H9 (cell line): ENCODE data around the gene NANOS3. TPM values are rescaled to one million over a fixed set of nuclear protein-coding genes. Genes with fewer than 3 reads are reported as not detected.

Source experiments
- DNase-seq: peaks from one replicate; pipeline ENCODE4 v3.0.0-alpha.2; 2017
- H2AFZ ChIP-seq: one replicate; pipeline ENCODE4 v1.6.1; 2013; ENCODE audit warnings: mild to moderate bottlenecking, low read length, control low read depth, moderate library complexity
- H2AK5ac ChIP-seq: 2 replicates; pipeline ENCODE4 v1.6.1; 2013; ENCODE audit warnings: low read length, control low read depth, mixed read lengths; ENCODE audit not compliant: insufficient read length
- H2BK120ac ChIP-seq: one replicate; pipeline ENCODE4 v1.6.1; 2013; ENCODE audit warnings: low read depth, mild to moderate bottlenecking, low read length, control low read depth, inconsistent platforms; ENCODE audit not compliant: poor library complexity, severe bottlenecking
- H2BK12ac ChIP-seq: 2 replicates; pipeline ENCODE4 v1.6.1; 2013; ENCODE audit warnings: low read length, control low read depth, mixed read lengths, low read depth; ENCODE audit not compliant: insufficient read length
- H2BK15ac ChIP-seq: 2 replicates; pipeline ENCODE4 v1.6.1; 2013; ENCODE audit warnings: low read depth, low read length, control low read depth
- H2BK20ac ChIP-seq: one replicate; pipeline ENCODE4 v1.6.1; 2013; ENCODE audit warnings: low read depth, mild to moderate bottlenecking, low read length, control low read depth, inconsistent platforms; ENCODE audit not compliant: poor library complexity, severe bottlenecking
- H2BK5ac ChIP-seq: 2 replicates; pipeline ENCODE4 v1.6.1; 2013; ENCODE audit warnings: low read length, control low read depth, mixed read lengths; ENCODE audit not compliant: insufficient read length
- H3K14ac ChIP-seq: 2 replicates; pipeline ENCODE4 v1.6.1; 2013; ENCODE audit warnings: low read length, control low read depth; ENCODE audit not compliant: insufficient read depth
- H3K18ac ChIP-seq: 2 replicates; pipeline ENCODE4 v1.6.1; 2013; ENCODE audit warnings: low read depth, mild to moderate bottlenecking, mixed read lengths, low read length, control low read depth; ENCODE audit not compliant: insufficient read length
- H3K23ac ChIP-seq: 2 replicates; pipeline ENCODE4 v1.6.1; 2013; ENCODE audit warnings: low read length, control low read depth, mixed read lengths, low read depth; ENCODE audit not compliant: insufficient read length
- H3K23me2 ChIP-seq: 2 replicates; pipeline ENCODE4 v1.6.1; 2013; ENCODE audit warnings: low read depth, mild to moderate bottlenecking, mixed read lengths, low read length, control low read depth; ENCODE audit not compliant: insufficient read length, poor library complexity, severe bottlenecking
- H3K27ac ChIP-seq: 2 replicates; pipeline ENCODE4 v1.5.1; 2013; ENCODE audit warnings: low read length, control low read depth, mixed read lengths, low read depth; ENCODE audit not compliant: insufficient read length
- H3K27me3 ChIP-seq: 2 replicates; pipeline ENCODE4 v1.6.1; 2013; ENCODE audit warnings: low read length, control low read depth, inconsistent platforms; ENCODE audit not compliant: insufficient read depth
- H3K4ac ChIP-seq: 2 replicates; pipeline ENCODE4 v1.6.1; 2013; ENCODE audit warnings: low read depth, mild to moderate bottlenecking, control low read depth, inconsistent platforms, low read length, moderate library complexity
- H3K4me1 ChIP-seq: 2 replicates; pipeline ENCODE4 v1.6.1; 2013; ENCODE audit warnings: low read length, control low read depth, inconsistent platforms; ENCODE audit not compliant: insufficient read depth
- H3K4me2 ChIP-seq: 2 replicates; pipeline ENCODE4 v1.6.1; 2013; ENCODE audit warnings: low read length, control low read depth, mixed read lengths; ENCODE audit not compliant: insufficient read length, insufficient read depth
- H3K56ac ChIP-seq: 2 replicates; pipeline ENCODE4 v1.6.1; 2013; ENCODE audit warnings: low read depth, mild to moderate bottlenecking, mixed read lengths, low read length, control low read depth; ENCODE audit not compliant: insufficient read length
- H3K79me1 ChIP-seq: 2 replicates; pipeline ENCODE4 v1.6.1; 2013; ENCODE audit warnings: low read depth, mild to moderate bottlenecking, moderate library complexity, low read length, control low read depth, inconsistent platforms; ENCODE audit not compliant: insufficient read depth, poor library complexity, severe bottlenecking
- H3K79me2 ChIP-seq: 2 replicates; pipeline ENCODE4 v1.6.1; 2013; ENCODE audit warnings: low read length, control low read depth, inconsistent platforms; ENCODE audit not compliant: insufficient read depth
- H3K9ac ChIP-seq: 2 replicates; pipeline ENCODE4 v1.6.1; 2013; ENCODE audit warnings: low read length, control low read depth, mixed read lengths; ENCODE audit not compliant: insufficient read length; ENCODE audit errors: extremely low read depth
- H3K9me3 ChIP-seq: one replicate; pipeline ENCODE4 v1.6.1; 2013; ENCODE audit warnings: low read depth, low read length, inconsistent platforms; ENCODE audit not compliant: control insufficient read depth
- H3T11ph ChIP-seq: one replicate; pipeline ENCODE4 v1.6.1; 2013; ENCODE audit warnings: mild to moderate bottlenecking, low read length, control low read depth, inconsistent platforms
- H4K20me1 ChIP-seq: one replicate; pipeline ENCODE4 v1.6.1; 2013; ENCODE audit not compliant: control insufficient read depth, insufficient read length, insufficient read depth
- H4K5ac ChIP-seq: 2 replicates; pipeline ENCODE4 v1.6.1; 2013; ENCODE audit warnings: low read depth, mild to moderate bottlenecking, mixed read lengths, low read length, control low read depth; ENCODE audit not compliant: insufficient read length
- H4K8ac ChIP-seq: replicated peaks from 2 replicates; pipeline ENCODE4 v1.6.1; 2013; ENCODE audit warnings: low read length, control low read depth, mixed read lengths, low read depth; ENCODE audit not compliant: insufficient read length
- H4K91ac ChIP-seq: 2 replicates; pipeline ENCODE4 v1.6.1; 2013; ENCODE audit warnings: low read depth, mild to moderate bottlenecking, moderate library complexity, mixed read lengths, low read length, control low read depth; ENCODE audit not compliant: insufficient read length
- H3K27ac Mint-ChIP-seq, 3 experiments: 2 replicates in 2 of 3; 3 replicates in 1 of 3; pipeline ENCODE4 v1.8.0; 2020 to 2021; ENCODE audit warnings: mixed read lengths in 3 of 3, mild to moderate bottlenecking in 1 of 3, moderate library complexity in 1 of 3
- H3K27me3 Mint-ChIP-seq: 2 replicates; pipeline ENCODE4 v1.8.0; 2021; ENCODE audit warnings: low read depth, mild to moderate bottlenecking, moderate library complexity, mixed read lengths
- H3K36me3 Mint-ChIP-seq, 3 experiments: 2 replicates in 2 of 3; 3 replicates in 1 of 3; pipeline ENCODE4 v1.8.0; 2020 to 2021; ENCODE audit warnings: low read depth in 3 of 3, mixed read lengths in 3 of 3; ENCODE audit not compliant: insufficient read depth in 1 of 3
- H3K4me1 Mint-ChIP-seq, 2 experiments: 2 replicates each; pipeline ENCODE4 v1.8.0; 2020; ENCODE audit warnings: mixed read lengths in 2 of 2
- H3K4me3 Mint-ChIP-seq, 2 experiments: 2 replicates in 1 of 2; 3 replicates in 1 of 2; pipeline ENCODE4 v1.8.0; 2020 to 2021; ENCODE audit warnings: mild to moderate bottlenecking in 2 of 2, mixed read lengths in 2 of 2, moderate library complexity in 1 of 2
- H3K9me3 Mint-ChIP-seq, 2 experiments: 2 replicates in 1 of 2; 3 replicates in 1 of 2; pipeline ENCODE4 v1.8.0; 2020; ENCODE audit warnings: mild to moderate bottlenecking in 2 of 2, mixed read lengths in 2 of 2, moderate library complexity in 1 of 2
- CTCF ChIP-seq: fragments of 200-600 bp; sonication (generic); conservative IDR thresholded peaks from 3 replicates; pipeline ENCODE4 v1.8.0; 2021; ENCODE audit warnings: antibody characterized with exemption, mild to moderate bottlenecking
- WGBS: extraction: QIAGEN DNeasy Blood & Tissue Kit; methylation state at CpG from one replicate; pipeline ENCODE4 v1.1.7; 2013; ENCODE audit warnings: missing lambda C conversion rate, low lambda C conversion rate, mixed read lengths; ENCODE audit not compliant: insufficient read length; ENCODE audit errors: extremely low coverage; 5-methylcytosine and 5-hydroxymethylcytosine counted together
- total RNA-seq: library from RNA; stranded (reverse); gene quantifications from 2 replicates; pipeline ENCODE4 v1.2.1, GENCODE V29; 2021

NANOS3 gene
- total RNA-seq, 1 experiment from 2014 or later: not detected

DNA sequence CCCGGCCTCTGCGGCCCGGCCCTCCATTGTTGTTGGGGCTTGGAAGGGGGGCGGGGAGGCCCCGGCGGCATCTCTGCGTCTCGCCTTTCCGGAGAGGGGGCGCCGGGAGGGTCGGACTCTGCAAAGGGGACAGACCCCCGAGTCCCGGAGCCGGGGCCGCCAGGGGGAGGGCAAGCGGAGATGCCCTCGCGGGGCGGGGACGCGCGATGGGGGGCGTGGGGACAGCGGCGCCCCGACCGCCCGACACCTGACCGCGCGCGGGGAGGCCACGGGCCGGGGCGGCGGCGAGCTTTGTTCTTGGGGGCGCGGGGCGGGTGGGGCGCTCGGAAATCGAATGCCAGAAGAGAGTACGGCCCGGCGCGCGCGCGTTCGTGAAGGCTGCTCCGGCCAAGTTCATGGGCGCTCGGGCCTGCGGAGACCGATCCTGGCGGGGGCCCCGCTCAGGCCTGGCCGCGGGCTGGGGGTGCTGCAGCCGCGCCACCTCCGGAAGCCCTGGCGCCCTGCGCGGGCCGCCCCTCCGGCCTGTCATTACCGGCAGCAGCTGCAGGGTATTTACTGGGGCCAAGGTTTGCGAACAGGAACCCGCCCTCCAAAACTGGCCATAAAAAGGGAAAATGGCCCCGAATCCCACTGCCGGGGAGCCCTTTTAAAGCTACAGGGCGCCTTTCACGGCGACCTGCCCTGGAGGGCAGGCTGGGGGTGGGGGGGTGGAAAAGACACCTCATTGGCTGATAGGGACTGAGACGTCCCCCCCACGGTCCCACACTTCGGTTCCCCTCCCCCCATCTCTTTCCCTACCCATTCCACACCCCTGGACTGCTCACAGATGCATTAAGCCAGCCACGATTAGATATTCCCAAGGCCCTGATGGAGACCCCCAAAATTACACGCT lies 11.1 kb upstream of the NANOS3 start:
- H3K79me2 ChIP-seq: no peaks in the 10 kb centered on the region
- Mint-ChIP-seq H3K27ac (no peak overlapping the region), H3K4me3 (peak overlapping the region; percentile 60 to 78), H3K36me3 (no peaks in the 10 kb centered on the region; a peak in 2 of 7 replicates), H3K4me1 (peaks cover 18 to 29% of the 10 kb centered on the region in 2 experiments), H3K9me3 (no peaks in the 10 kb centered on the region), H3K27me3 (peaks cover 76% of the 10 kb centered on the region)
- no peak overlapping the region for H2BK15ac ChIP-seq
- H3K4me1 ChIP-seq: no peaks in the 10 kb centered on the region
- H2AK5ac ChIP-seq: no peak overlapping the region
- H4K91ac ChIP-seq: no peak overlapping the region
- no peaks in the 10 kb centered on the region for H3K9me3 ChIP-seq
- no peak for TF ChIP-seq CTCF
- H2BK20ac ChIP-seq: no peak overlapping the region
- H2AFZ ChIP-seq: no peak overlapping the region
- no CpG with 5 or more reads among the region's 82 CpGs for WGBS
- peaks cover 23% of the 10 kb centered on the region; the same call in 1 of the 2 replicates for H3K27me3 ChIP-seq
- no peak overlapping the region for H3K14ac ChIP-seq
- DNase-seq: no peak
- H2BK120ac ChIP-seq: no peak overlapping the region
- H3T11ph ChIP-seq: no peak overlapping the region
- H3K18ac ChIP-seq: no peak overlapping the region
- H3K56ac ChIP-seq: no peak overlapping the region
- no peak overlapping the region for H3K27ac ChIP-seq
- H2BK12ac ChIP-seq: no peak overlapping the region
- peaks cover 2% of the 10 kb centered on the region for H3K23me2 ChIP-seq
- H3K79me1 ChIP-seq: no peaks in the 10 kb centered on the region
- H2BK5ac ChIP-seq: no peak overlapping the region
- no peak overlapping the region for H4K5ac ChIP-seq
- no peaks in the 10 kb centered on the region for H4K20me1 ChIP-seq
- peak overlapping the region; percentile 21 for H3K4me2 ChIP-seq
- no peak overlapping the region for H3K4ac ChIP-seq
- no peak overlapping the region for H3K9ac ChIP-seq
- H3K23ac ChIP-seq: no peak overlapping the region
- no peak overlapping the region for H4K8ac ChIP-seq
